ENCODE data around the gene GNB1L.

DNA sequence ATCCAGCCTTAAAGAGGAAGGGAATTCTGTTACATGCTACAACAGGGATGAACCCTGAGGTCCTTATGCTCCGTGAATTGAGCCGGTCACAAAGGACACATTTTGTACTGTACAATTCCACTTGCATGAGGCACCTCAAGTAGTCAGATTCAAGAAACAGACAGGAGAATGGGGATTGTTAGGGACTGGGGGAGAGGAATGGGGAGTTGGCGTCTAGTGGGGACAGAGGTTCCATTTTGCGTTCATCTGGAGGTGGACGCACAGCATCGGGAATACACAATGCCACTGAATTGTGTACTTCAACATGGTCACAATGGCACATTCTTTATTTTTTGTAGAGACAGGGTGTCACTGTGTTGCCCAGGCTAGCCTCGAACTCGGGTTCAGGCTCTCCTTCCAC lies 80.0 kb downstream of the GNB1L start:
- TF ChIP-seq, protein P1, sequence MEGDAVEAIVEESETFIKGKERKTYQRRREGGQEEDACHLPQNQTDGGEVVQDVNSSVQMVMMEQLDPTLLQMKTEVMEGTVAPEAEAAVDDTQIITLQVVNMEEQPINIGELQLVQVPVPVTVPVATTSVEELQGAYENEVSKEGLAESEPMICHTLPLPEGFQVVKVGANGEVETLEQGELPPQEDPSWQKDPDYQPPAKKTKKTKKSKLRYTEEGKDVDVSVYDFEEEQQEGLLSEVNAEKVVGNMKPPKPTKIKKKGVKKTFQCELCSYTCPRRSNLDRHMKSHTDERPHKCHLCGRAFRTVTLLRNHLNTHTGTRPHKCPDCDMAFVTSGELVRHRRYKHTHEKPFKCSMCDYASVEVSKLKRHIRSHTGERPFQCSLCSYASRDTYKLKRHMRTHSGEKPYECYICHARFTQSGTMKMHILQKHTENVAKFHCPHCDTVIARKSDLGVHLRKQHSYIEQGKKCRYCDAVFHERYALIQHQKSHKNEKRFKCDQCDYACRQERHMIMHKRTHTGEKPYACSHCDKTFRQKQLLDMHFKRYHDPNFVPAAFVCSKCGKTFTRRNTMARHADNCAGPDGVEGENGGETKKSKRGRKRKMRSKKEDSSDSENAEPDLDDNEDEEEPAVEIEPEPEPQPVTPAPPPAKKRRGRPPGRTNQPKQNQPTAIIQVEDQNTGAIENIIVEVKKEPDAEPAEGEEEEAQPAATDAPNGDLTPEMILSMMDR (IDR thresholded peaks at IDR 0.05), result no peak
- TF ChIP-seq EP300 (IDR thresholded peaks at IDR 0.05) (no peak), POLR2A (IDR thresholded peaks at IDR 0.05; ENCODE audit: low read depth) (no peak)

All from esophagus muscularis mucosa (tissue), 4 donors.